NCI-H1092 (cell line): ENCODE data around the gene PLEKHO2.

Source experiments
- DNase-seq: peaks from one replicate; lab custom pipeline; 2025; lab: John Stamatoyannopoulos, UW

PLEKHO2 gene

GRCh38 chr15:64892847-64893403 lies 51.2 kb downstream of the PLEKHO2 start:
- DNase-seq = no peak

GRCh38 chr15:64893481-64894394 lies 52.0 kb downstream of the PLEKHO2 start:
- DNase-seq = no peak

- DNase-seq = no peak
Observed at GRCh38 chr15:64894395-64895056, 52.8 kb downstream of the PLEKHO2 start.

- DNase-seq = no peak
Observed at GRCh38 chr15:64895285-64896065, 53.8 kb downstream of the PLEKHO2 start.

GRCh38 chr15:64896371-64897069 lies 54.8 kb downstream of the PLEKHO2 start:
- DNase-seq = no peak

- no peak for DNase-seq
Observed at GRCh38 chr15:64897345-64897985, 55.8 kb downstream of the PLEKHO2 start.

GRCh38 chr15:64898406-64898805 lies 56.7 kb downstream of the PLEKHO2 start:
- DNase-seq = no peak

GRCh38 chr15:64901141-64901540 lies 59.4 kb downstream of the PLEKHO2 start:
- DNase-seq = no peak

GRCh38 chr15:64901914-64902313 lies 60.2 kb downstream of the PLEKHO2 start:
- no peak for DNase-seq

- DNase-seq = no peak
Observed at GRCh38 chr15:64902863-64903262, 61.1 kb downstream of the PLEKHO2 start.

- DNase-seq = no peak
Observed at GRCh38 chr15:64903326-64903950, 61.7 kb downstream of the PLEKHO2 start.

GRCh38 chr15:64904189-64904588 lies 62.5 kb downstream of the PLEKHO2 start:
- DNase-seq = no peak

- DNase-seq = no peak
Observed at GRCh38 chr15:64905119-64905831, 63.6 kb downstream of the PLEKHO2 start.

- no peak for DNase-seq
Observed at GRCh38 chr15:64905941-64906340, 64.2 kb downstream of the PLEKHO2 start.

- no peak for DNase-seq
Observed at GRCh38 chr15:64906402-64906801, 64.7 kb downstream of the PLEKHO2 start.

GRCh38 chr15:64907991-64908390 lies 66.3 kb downstream of the PLEKHO2 start:
- DNase-seq = no peak

- DNase-seq = no peak
Observed at GRCh38 chr15:64909546-64909945, 67.8 kb downstream of the PLEKHO2 start.

- DNase-seq = no peak
Observed at GRCh38 chr15:64911311-64912186, 69.8 kb downstream of the PLEKHO2 start, which contains the start of gene ANKDD1A. TSS of gene ANKDD1A (plus strand) at chr15:64911902. CDS start at chr15:64911931, 29 bp downstream.
